ENCODE measurements around the gene PRSS8. TPM values are rescaled to one million over a fixed set of nuclear protein-coding genes. Genes with fewer than 3 reads are reported as not detected.

The PRSS8 gene
- total RNA-seq, 1 experiment from 2014 or later = 0.15 TPM

DNA sequence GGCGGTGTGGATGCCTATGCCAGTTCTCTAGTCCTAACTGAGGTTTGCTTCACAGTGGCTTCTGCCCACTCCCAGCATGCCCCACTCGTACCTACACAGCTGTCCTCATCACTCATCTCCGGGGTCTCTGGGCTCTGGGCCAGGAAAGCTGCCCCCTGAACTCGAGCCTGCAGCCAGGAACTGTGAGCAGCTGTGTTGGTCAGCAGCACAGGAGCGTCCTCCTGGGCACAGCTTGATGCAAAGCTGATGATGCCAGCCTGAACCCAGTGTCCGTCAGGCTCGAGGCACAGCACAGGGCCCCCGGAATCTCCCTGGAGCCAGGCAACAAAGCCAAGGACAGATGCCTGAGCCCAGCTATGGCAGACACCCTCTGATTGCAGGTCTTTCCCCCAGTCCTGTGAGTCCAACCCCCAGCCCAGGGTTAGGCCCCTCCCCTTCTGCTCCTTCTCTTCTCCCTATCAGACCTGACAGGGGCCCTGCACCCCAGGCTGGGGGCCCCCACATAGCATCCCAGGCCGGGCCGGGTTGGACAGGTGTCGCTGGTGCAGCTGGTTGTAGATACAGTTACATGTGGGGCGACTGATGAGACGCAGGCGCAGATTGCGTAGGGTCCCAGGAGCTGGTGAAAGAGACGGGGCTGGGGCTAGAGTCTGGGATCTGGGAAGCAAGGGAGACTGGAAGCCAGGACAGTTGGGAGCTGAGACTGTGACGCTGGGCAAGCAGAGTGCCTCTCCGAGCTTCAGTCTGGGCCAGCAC is 49.5 kb downstream of the PRSS8 start:
- H3K4me3 ChIP-seq (ENCODE audit: low read depth in 2 of 2, low read length in 2 of 2) = no peak overlapping the region
- ChIA-PET CTCF (interaction anchor here (0.5 to 0.9 kb wide), 2 partner anchors 32 to 101 kb away, joined by 3 to 4 read pairs; partner anchors contain the start of gene HSD3B7), POLR2A (interaction anchor here (0.6 kb wide), 1 partner anchor 68 kb away, joined by 9 read pairs; no protein-coding TSS in a partner anchor)
- H3K9me3 ChIP-seq (ENCODE audit: control insufficient read depth, insufficient read depth, low read depth, low read length) = no peaks in the 10 kb centered on the region
- intact Hi-C loops (cut with micrococcal nuclease; ENCODE audit: unreplicated experiment) = no loop called here
- H3K27ac ChIP-seq (ENCODE audit: low read length) = no peak overlapping the region
- TF ChIP-seq POLR2AphosphoS5 (IDR thresholded peaks at IDR 0.05; ENCODE audit: low read depth, low read length) (no peak), SIN3A (IDR thresholded peaks at IDR 0.05; ENCODE audit: borderline replicate concordance, insufficient read depth, low read depth, low read length) (no peak), TCF7L2 (IDR thresholded peaks at IDR 0.05; ENCODE audit: low read depth, low read length) (no peak)
- TF ChIP-seq, protein P1, sequence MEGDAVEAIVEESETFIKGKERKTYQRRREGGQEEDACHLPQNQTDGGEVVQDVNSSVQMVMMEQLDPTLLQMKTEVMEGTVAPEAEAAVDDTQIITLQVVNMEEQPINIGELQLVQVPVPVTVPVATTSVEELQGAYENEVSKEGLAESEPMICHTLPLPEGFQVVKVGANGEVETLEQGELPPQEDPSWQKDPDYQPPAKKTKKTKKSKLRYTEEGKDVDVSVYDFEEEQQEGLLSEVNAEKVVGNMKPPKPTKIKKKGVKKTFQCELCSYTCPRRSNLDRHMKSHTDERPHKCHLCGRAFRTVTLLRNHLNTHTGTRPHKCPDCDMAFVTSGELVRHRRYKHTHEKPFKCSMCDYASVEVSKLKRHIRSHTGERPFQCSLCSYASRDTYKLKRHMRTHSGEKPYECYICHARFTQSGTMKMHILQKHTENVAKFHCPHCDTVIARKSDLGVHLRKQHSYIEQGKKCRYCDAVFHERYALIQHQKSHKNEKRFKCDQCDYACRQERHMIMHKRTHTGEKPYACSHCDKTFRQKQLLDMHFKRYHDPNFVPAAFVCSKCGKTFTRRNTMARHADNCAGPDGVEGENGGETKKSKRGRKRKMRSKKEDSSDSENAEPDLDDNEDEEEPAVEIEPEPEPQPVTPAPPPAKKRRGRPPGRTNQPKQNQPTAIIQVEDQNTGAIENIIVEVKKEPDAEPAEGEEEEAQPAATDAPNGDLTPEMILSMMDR (IDR thresholded peaks at IDR 0.05) = no peak
- TF ChIP-seq, protein P2, sequence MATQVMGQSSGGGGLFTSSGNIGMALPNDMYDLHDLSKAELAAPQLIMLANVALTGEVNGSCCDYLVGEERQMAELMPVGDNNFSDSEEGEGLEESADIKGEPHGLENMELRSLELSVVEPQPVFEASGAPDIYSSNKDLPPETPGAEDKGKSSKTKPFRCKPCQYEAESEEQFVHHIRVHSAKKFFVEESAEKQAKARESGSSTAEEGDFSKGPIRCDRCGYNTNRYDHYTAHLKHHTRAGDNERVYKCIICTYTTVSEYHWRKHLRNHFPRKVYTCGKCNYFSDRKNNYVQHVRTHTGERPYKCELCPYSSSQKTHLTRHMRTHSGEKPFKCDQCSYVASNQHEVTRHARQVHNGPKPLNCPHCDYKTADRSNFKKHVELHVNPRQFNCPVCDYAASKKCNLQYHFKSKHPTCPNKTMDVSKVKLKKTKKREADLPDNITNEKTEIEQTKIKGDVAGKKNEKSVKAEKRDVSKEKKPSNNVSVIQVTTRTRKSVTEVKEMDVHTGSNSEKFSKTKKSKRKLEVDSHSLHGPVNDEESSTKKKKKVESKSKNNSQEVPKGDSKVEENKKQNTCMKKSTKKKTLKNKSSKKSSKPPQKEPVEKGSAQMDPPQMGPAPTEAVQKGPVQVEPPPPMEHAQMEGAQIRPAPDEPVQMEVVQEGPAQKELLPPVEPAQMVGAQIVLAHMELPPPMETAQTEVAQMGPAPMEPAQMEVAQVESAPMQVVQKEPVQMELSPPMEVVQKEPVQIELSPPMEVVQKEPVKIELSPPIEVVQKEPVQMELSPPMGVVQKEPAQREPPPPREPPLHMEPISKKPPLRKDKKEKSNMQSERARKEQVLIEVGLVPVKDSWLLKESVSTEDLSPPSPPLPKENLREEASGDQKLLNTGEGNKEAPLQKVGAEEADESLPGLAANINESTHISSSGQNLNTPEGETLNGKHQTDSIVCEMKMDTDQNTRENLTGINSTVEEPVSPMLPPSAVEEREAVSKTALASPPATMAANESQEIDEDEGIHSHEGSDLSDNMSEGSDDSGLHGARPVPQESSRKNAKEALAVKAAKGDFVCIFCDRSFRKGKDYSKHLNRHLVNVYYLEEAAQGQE (IDR thresholded peaks at IDR 0.05; ENCODE audit: insufficient read depth in 1 of 2, low read depth in 2 of 2, low read length in 1 of 2) = no peak
- H3K36me3 ChIP-seq (ENCODE audit: control insufficient read depth, insufficient read depth, low read length) = no peaks in the 10 kb centered on the region
- DNase-seq (ENCODE audit: low read depth, low spot score) = no peak
- H3K4me1 ChIP-seq (ENCODE audit: control insufficient read depth, insufficient read depth, low read length) = no peaks in the 10 kb centered on the region; the same call in 1 of the 2 replicates
- ATAC-seq = no peak
- in situ Hi-C loops (cut with HindIII; ENCODE audit: low pct_unique_long_range_greater_than_20kb, low sequenced_read_pairs) = no loop called here
- H3K27me3 ChIP-seq (ENCODE audit: control insufficient read depth, insufficient read depth, low read length) = no peaks in the 10 kb centered on the region
- no TSS peak for BruUV-seq (replicated peaks)

DNA sequence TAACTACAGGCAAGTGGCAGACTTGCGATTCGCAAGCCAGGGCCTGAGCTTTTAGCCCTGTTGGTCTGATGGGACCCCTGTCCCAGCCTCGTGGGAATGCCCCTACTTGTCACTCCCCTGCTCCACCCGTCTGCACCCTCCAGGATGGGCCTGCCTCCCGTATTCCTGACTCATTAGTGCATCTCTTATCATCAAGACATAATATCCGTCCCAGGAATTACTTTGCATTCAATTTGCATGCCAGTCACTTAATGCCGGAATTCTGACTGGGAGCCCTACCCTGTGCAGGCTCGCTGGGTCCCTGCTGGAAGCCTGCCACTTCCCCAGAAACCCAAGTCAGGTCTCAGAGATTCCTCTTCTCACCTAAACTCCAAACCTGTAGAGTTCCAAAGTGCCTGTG is 50.1 kb downstream of the PRSS8 start:
- DNase-seq (ENCODE audit: low read depth, low spot score) (no peak), ATAC-seq (no peak)
- ChIA-PET CTCF (interaction anchor here (0.5 to 0.9 kb wide), 2 partner anchors 31 to 100 kb away, joined by 3 to 4 read pairs; partner anchors contain the start of gene HSD3B7), POLR2A (no interaction called here)
- no peaks in the 10 kb centered on the region for H3K27me3 ChIP-seq (ENCODE audit: control insufficient read depth, insufficient read depth, low read length)
- BruUV-seq (replicated peaks) = no TSS peak
- TF ChIP-seq, protein P1 (IDR thresholded peaks at IDR 0.05) = no peak
- TF ChIP-seq TCF7L2 (IDR thresholded peaks at IDR 0.05; ENCODE audit: low read depth, low read length) (no peak), SIN3A (IDR thresholded peaks at IDR 0.05; ENCODE audit: borderline replicate concordance, insufficient read depth, low read depth, low read length) (no peak), POLR2AphosphoS5 (IDR thresholded peaks at IDR 0.05; ENCODE audit: low read depth, low read length) (no peak)
- TF ChIP-seq, protein P2 (IDR thresholded peaks at IDR 0.05; ENCODE audit: insufficient read depth in 1 of 2, low read depth in 2 of 2, low read length in 1 of 2) = no peak
- in situ Hi-C loops (cut with HindIII; ENCODE audit: low pct_unique_long_range_greater_than_20kb, low sequenced_read_pairs) = no loop called here
- H3K27ac ChIP-seq (ENCODE audit: low read length) = no peak overlapping the region
- no peaks in the 10 kb centered on the region for H3K36me3 ChIP-seq (ENCODE audit: control insufficient read depth, insufficient read depth, low read length)
- intact Hi-C loops (cut with micrococcal nuclease; ENCODE audit: unreplicated experiment) = no loop called here
- no peaks in the 10 kb centered on the region; the same call in 1 of the 2 replicates for H3K4me1 ChIP-seq (ENCODE audit: control insufficient read depth, insufficient read depth, low read length)
- no peak overlapping the region for H3K4me3 ChIP-seq (ENCODE audit: low read depth in 2 of 2, low read length in 2 of 2)
- no peaks in the 10 kb centered on the region for H3K9me3 ChIP-seq (ENCODE audit: control insufficient read depth, insufficient read depth, low read depth, low read length)

Measured in Panc1 (cell line).